T-cell (primary cell): Measurements from ENCODE around the gene FBXO22. TPM values are rescaled to one million over a fixed set of nuclear protein-coding genes. Genes with fewer than 3 reads are reported as not detected.

Source experiments
- ATAC-seq, 4 experiments: fragments of 200-7000 bp in 3 of 4; fragments of 150-1000 bp in 1 of 4; cut with Tn5 transposase; replicated peaks in 1 of 4; 1 replicate in 3 of 4; 2 replicates in 1 of 4; pipeline ENCODE4 v1.10.0; 2021; ENCODE audit warnings: moderate library complexity in 3 of 4, mild to moderate bottlenecking in 2 of 4, moderate number of reproducible peaks in 1 of 4
- CTCF ChIA-PET, 2 donors: fragments of 300-600 bp; sonication (Branson Sonifier 250); formaldehyde crosslinking; loops; one replicate each; lab custom pipeline; 2022; ENCODE audit warnings: antibody characterized with exemption in 2 of 2; lab: Charles Lee
- POLR2A ChIA-PET, 2 donors: fragments of 300-600 bp; sonication (Branson Sonifier 250); formaldehyde crosslinking; loops; one replicate each; lab custom pipeline; 2022; ENCODE audit warnings: antibody characterized with exemption in 2 of 2; lab: Charles Lee
- DNase-seq, 35 experiments: peaks; one replicate each; pipeline versions ENCODE4 v3.0.0 to v3.0.0-alpha.2; 2013 to 2023
- H3K27ac ChIP-seq: one replicate; pipeline ENCODE4 v1.5.1; 2013; ENCODE audit warnings: low read length
- H3K27me3 ChIP-seq, 2 experiments: replicated peaks in 1 of 2; 1 replicate in 1 of 2; 2 replicates in 1 of 2; pipeline versions ENCODE4 v1.6.1 to v1.7.0; 2013; ENCODE audit warnings: low read length in 1 of 2, mixed read lengths in 1 of 2; ENCODE audit not compliant: control insufficient read depth in 2 of 2, insufficient read depth in 2 of 2; ENCODE audit errors: extremely low read depth in 1 of 2
- H3K36me3 ChIP-seq, 2 donors: 1 replicate in 1 of 2; 2 replicates in 1 of 2; pipeline versions ENCODE4 v1.6.1 to v1.7.0; 2013; ENCODE audit warnings: low read length in 1 of 2; ENCODE audit not compliant: control insufficient read depth in 2 of 2, insufficient read depth in 1 of 2; ENCODE audit errors: extremely low read depth in 1 of 2
- H3K4me1 ChIP-seq, 2 experiments: 1 replicate in 1 of 2; 2 replicates in 1 of 2; pipeline versions ENCODE4 v1.6.1 to v1.7.0; 2013; ENCODE audit warnings: low read length in 2 of 2, mixed read lengths in 1 of 2; ENCODE audit not compliant: insufficient read depth in 2 of 2, control insufficient read depth in 1 of 2; ENCODE audit errors: extremely low read depth in 1 of 2
- H3K4me3 ChIP-seq, 2 donors: 1 replicate in 1 of 2; 2 replicates in 1 of 2; pipeline versions ENCODE4 v1.5.1 to v1.7.0; 2013; ENCODE audit warnings: mild to moderate bottlenecking in 2 of 2, low read length in 1 of 2, moderate library complexity in 1 of 2; ENCODE audit not compliant: control insufficient read depth in 1 of 2; ENCODE audit errors: extremely low read depth in 1 of 2
- H3K9me3 ChIP-seq: 2 replicates; pipeline ENCODE4 v1.7.0; 2013
- H3K27ac Mint-ChIP-seq, 2 donors: one replicate each; pipeline ENCODE4 v1.8.0; 2020 to 2021; ENCODE audit warnings: mild to moderate bottlenecking in 2 of 2, mixed read lengths in 2 of 2
- H3K27me3 Mint-ChIP-seq, 2 donors: one replicate each; pipeline ENCODE4 v1.8.0; 2021 to 2022; ENCODE audit warnings: mixed read lengths in 2 of 2
- H3K36me3 Mint-ChIP-seq: one replicate; pipeline ENCODE4 v1.8.0; 2021; ENCODE audit warnings: mixed read lengths
- H3K4me1 Mint-ChIP-seq, 3 donors: one replicate each; pipeline ENCODE4 v1.8.0; 2020 to 2022; ENCODE audit warnings: mixed read lengths in 3 of 3, mild to moderate bottlenecking in 1 of 3
- H3K4me3 Mint-ChIP-seq, 3 donors: one replicate each; pipeline ENCODE4 v1.8.0; 2020 to 2022; ENCODE audit warnings: mild to moderate bottlenecking in 3 of 3, mixed read lengths in 3 of 3, moderate library complexity in 3 of 3
- H3K9me3 Mint-ChIP-seq, 3 donors: one replicate each; pipeline ENCODE4 v1.8.0; 2020 to 2022; ENCODE audit warnings: mixed read lengths in 3 of 3
- WGBS: methylation state at CpG from one replicate; pipeline ENCODE4 v1.1.5; 2013; ENCODE audit warnings: missing lambda C conversion rate; ENCODE audit not compliant: insufficient coverage; 5-methylcytosine and 5-hydroxymethylcytosine counted together
- total RNA-seq, 35 experiments: library from RNA in 6 of 35; stranded (reverse) in 6 of 35; fragments of 120-200 nt in 1 of 35; gene quantifications; one replicate each; pipeline versions ENCODE4 v1.2.1 to v1.2.4 and lab custom pipeline; 2013 to 2026

Gene FBXO22
- total RNA-seq, 5 donors from 2014 or later (not counting 1 experiment from before 2014, with no cell fraction given) = 9.9 to 26.1 (median 23.7) TPM

DNA sequence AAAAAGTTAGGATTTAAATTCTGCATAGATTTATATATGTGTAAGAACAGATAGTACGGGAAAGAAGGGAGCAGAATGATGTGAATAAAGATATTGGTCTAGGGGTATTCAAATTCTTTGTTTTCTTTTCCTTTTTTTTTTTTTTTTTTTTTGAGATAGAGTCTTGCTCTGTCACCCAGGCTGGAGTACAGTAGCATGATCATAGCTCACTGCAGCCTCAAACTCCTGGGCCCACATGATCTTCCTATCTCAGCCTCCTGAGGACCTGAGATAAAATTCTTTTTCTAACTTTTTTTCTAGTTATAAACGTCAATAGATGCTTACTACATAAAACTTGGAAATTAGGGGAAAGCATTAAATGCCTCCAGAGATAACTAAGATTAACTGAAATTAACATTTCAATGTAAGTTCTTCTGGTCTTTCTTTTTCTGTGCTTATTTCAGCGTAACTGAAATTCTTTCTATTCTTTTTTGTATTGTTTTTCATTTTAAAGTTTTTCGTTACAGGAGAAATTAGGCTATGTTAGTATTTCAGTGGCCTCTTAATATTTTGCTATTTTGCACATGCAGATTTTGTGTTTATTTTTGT, 31.2 kb upstream of the FBXO22 start:
- H3K27ac Mint-ChIP-seq = no peak overlapping the region
- no peak overlapping the region for H3K4me3 ChIP-seq
- DNase-seq (no peak), ATAC-seq (no peak)
- H3K36me3 Mint-ChIP-seq = peaks cover 49% of the 10 kb centered on the region
- no peaks in the 10 kb centered on the region for H3K9me3 ChIP-seq
- ChIA-PET CTCF (no interaction called here), POLR2A (no interaction called here)
- no peaks in the 10 kb centered on the region for H3K27me3 ChIP-seq
- no CpG with 5 or more reads among the region's 4 CpGs for WGBS
- H3K27me3 Mint-ChIP-seq = no peaks in the 10 kb centered on the region
- H3K36me3 ChIP-seq = peaks cover 0 to 36% of the 10 kb centered on the region in 2 donors
- H3K4me1 Mint-ChIP-seq = peaks cover 8 to 14% (median 10%) of the 10 kb centered on the region in 3 donors
- no peak overlapping the region for H3K27ac ChIP-seq
- H3K9me3 Mint-ChIP-seq = no peaks in the 10 kb centered on the region
- no peak overlapping the region for H3K4me3 Mint-ChIP-seq
- H3K4me1 ChIP-seq = no peaks in the 10 kb centered on the region

DNA sequence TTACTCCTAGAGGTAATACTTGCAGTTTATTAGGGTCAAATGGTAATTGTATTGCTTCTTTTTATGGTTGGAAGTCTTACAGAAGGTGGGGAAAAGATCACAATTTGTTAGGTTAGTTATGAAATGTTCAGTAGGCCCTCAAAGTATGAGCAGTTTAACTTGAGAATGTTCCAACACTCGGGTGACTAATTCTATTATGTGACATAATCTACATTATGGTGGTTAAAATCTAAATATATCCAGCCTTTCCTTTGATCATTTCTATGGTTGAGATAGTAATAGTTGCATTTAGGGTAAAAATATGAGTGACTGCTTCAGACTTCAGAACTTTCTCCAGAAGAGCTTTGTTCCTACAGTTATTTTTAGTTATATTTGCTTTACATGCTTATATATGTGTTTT, 19.6 kb upstream of the FBXO22 start:
- no CpG with 5 or more reads among the region's 1 CpG for WGBS
- H3K9me3 Mint-ChIP-seq = no peaks in the 10 kb centered on the region
- Histone ChIP-seq H3K4me1 (no peaks in the 10 kb centered on the region), H3K4me3 (no peak overlapping the region), H3K9me3 (no peaks in the 10 kb centered on the region), H3K27me3 (no peaks in the 10 kb centered on the region), H3K36me3 (peaks cover 0 to 30% of the 10 kb centered on the region in 2 donors), H3K27ac (no peak overlapping the region)
- peaks cover 0 to 6% (median 0%) of the 10 kb centered on the region in 3 donors for H3K4me1 Mint-ChIP-seq
- POLR2A ChIA-PET = no interaction called here
- H3K4me3 Mint-ChIP-seq = no peak overlapping the region
- ATAC-seq (no peak), DNase-seq (no peak)
- H3K27ac Mint-ChIP-seq = peak overlapping the region in 1 of 2 donors; percentile 34
- CTCF ChIA-PET = interaction anchor here in 1 of 2 donors (0.5 kb wide), 1 partner anchor 56 kb away, joined by 3 read pairs; no protein-coding TSS in a partner anchor
- H3K36me3 Mint-ChIP-seq = peaks cover 49% of the 10 kb centered on the region
- H3K27me3 Mint-ChIP-seq = no peaks in the 10 kb centered on the region

DNA sequence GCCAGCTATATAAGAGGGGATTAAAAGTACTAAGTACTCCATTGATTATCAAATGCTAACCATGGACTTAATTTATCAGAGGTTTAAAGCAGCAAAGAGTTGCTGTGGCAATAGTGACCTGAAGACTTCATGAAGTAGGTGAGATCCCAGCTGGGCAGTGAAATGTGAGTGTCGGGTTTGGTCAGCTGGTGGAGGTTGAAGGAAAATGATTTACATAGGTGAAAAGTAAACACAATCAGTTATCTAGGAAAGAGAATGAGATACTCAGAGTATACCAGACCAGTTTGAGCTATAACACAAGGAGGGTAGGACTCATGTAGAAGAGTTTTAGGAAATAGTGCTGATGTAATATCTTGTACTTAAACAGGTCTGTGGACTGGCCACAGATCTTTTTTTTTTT, 16.5 kb upstream of the FBXO22 start:
- ATAC-seq (no peak), DNase-seq (no peak)
- no peak overlapping the region for H3K4me3 ChIP-seq
- Mint-ChIP-seq H3K9me3 (no peaks in the 10 kb centered on the region), H3K27me3 (no peaks in the 10 kb centered on the region), H3K36me3 (peaks cover 37% of the 10 kb centered on the region), H3K27ac (no peak overlapping the region), H3K4me3 (no peak overlapping the region), H3K4me1 (peaks cover 6 to 12% (median 12%) of the 10 kb centered on the region in 3 donors)
- 100% methylated on average over 1 of the region's 1 CpG for WGBS
- ChIA-PET CTCF (interaction anchor here in 1 of 2 donors (0.7 kb wide), 1 partner anchor 43 kb away, joined by 3 read pairs; no protein-coding TSS in a partner anchor), POLR2A (interaction anchor here in 1 of 2 donors (0.8 kb wide), 1 partner anchor 40 kb away, joined by 3 read pairs; no protein-coding TSS in a partner anchor)
- H3K9me3 ChIP-seq = no peaks in the 10 kb centered on the region
- H3K27ac ChIP-seq = no peak overlapping the region
- no peaks in the 10 kb centered on the region for H3K4me1 ChIP-seq
- H3K27me3 ChIP-seq = no peaks in the 10 kb centered on the region
- H3K36me3 ChIP-seq = peaks cover 0 to 26% of the 10 kb centered on the region in 2 donors

DNA sequence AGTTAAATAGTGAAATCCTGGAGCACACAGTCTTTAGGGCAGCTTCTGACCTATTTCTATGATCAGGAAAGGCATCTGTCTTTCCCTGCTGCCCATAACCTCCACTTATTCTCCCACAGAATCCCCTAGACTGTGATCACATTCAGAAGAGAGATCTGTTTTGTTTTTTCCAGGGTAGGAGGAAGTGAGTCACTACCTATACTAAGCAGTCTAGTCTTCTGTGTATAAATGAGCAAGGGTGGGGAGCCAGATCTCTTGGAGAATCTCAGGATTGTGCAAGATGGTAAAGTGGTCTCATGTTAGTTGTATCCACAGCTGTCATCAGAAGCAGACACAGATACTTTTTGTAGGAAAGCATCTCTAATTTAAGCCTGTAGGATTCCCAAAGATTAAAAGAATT, 11.8 kb upstream of the FBXO22 start:
- Mint-ChIP-seq H3K4me3 (no peak overlapping the region), H3K36me3 (peaks cover 29% of the 10 kb centered on the region), H3K4me1 (peaks cover 6 to 12% (median 12%) of the 10 kb centered on the region in 3 donors), H3K27me3 (no peaks in the 10 kb centered on the region), H3K9me3 (no peaks in the 10 kb centered on the region), H3K27ac (peak overlapping the region; percentile 47 to 77)
- peak in 1 of 4 experiments; percentile 37 for ATAC-seq
- Histone ChIP-seq H3K4me1 (no peaks in the 10 kb centered on the region), H3K27ac (no peak overlapping the region), H3K9me3 (no peaks in the 10 kb centered on the region), H3K27me3 (no peaks in the 10 kb centered on the region), H3K4me3 (no peak overlapping the region), H3K36me3 (peaks cover 5 to 14% of the 10 kb centered on the region in 2 donors)
- DNase-seq = no peak
- ChIA-PET POLR2A (interaction anchor here in 1 of 2 donors (0.8 kb wide), 1 partner anchor 82 kb away, joined by 3 read pairs; no protein-coding TSS in a partner anchor), CTCF (interaction anchor here in 1 of 2 donors (0.5 kb wide), 2 partner anchors 28 to 1092 kb away, joined by 3 read pairs; no protein-coding TSS in a partner anchor)

DNA sequence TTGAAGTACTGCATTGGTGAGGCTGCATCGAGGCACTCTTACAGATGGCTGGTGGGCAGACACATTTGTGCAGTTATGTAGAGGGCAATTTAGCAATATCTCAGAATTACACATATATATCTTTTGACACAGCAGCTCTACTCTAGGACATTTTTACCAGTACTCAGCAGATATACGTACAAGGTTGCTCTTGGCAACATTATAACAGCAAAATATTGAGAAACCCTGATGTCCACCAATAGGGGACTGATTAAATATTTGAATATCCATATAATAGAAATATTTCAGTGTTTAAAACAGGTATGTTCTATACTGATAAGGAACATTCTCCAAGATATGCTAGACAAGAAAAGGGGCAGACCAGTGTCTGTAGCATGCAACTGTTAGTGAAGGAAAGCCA, 7.9 kb upstream of the FBXO22 start:
- H3K4me1 Mint-ChIP-seq = peaks cover 2 to 14% (median 12%) of the 10 kb centered on the region in 3 donors
- DNase-seq (no peak), ATAC-seq (no peak)
- Histone ChIP-seq H3K36me3 (peaks cover 5 to 10% of the 10 kb centered on the region in 2 donors), H3K9me3 (no peaks in the 10 kb centered on the region), H3K27me3 (no peaks in the 10 kb centered on the region), H3K27ac (no peak overlapping the region), H3K4me3 (no peak overlapping the region), H3K4me1 (no peaks in the 10 kb centered on the region)
- H3K9me3 Mint-ChIP-seq = no peaks in the 10 kb centered on the region
- no CpG with 5 or more reads among the region's 2 CpGs for WGBS
- H3K27me3 Mint-ChIP-seq = no peaks in the 10 kb centered on the region
- ChIA-PET CTCF (no interaction called here), POLR2A (interaction anchor here in 1 of 2 donors (0.6 kb wide), 1 partner anchor 39 kb away, joined by 3 read pairs; no protein-coding TSS in a partner anchor)
- peaks cover 12% of the 10 kb centered on the region for H3K36me3 Mint-ChIP-seq
- H3K27ac Mint-ChIP-seq = peak overlapping the region in 1 of 2 donors; percentile 19
- no peak overlapping the region for H3K4me3 Mint-ChIP-seq

DNA sequence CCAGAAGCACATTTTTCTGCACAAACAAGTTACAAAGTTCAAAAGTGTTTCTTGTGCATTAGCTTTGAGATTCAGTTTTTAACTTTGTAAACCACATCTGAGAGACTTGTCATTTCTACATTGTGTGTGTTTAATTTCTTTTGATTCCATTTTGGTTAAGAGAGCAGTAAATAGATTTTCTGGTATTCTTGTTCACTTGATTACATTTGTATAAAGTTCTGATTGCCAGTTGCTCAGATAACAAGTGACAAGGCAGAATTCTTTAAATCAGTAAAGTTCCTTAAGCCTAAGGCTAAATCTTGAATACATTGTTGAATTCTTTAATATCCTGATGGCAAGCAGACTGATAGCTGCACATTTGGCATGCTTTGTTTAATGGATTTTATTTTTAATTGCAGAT, 3.1 kb upstream of the FBXO22 start:
- ATAC-seq = no peak
- peaks cover 0 to 10% of the 10 kb centered on the region in 2 donors for H3K36me3 ChIP-seq
- no peaks in the 10 kb centered on the region for H3K9me3 ChIP-seq
- H3K4me1 Mint-ChIP-seq = peaks cover 35 to 45% (median 44%) of the 10 kb centered on the region in 3 donors
- H3K4me3 Mint-ChIP-seq = peak overlapping the region in 2 of 3 donors; percentile 9 to 96
- no peaks in the 10 kb centered on the region for H3K9me3 Mint-ChIP-seq
- no peak for DNase-seq
- H3K27me3 ChIP-seq = no peaks in the 10 kb centered on the region
- H3K4me1 ChIP-seq = peaks cover 5 to 20% of the 10 kb centered on the region in 2 experiments
- H3K27me3 Mint-ChIP-seq = no peaks in the 10 kb centered on the region
- ChIA-PET CTCF (no interaction called here), POLR2A (no interaction called here)
- H3K27ac ChIP-seq = no peak overlapping the region
- peak overlapping the region; percentile 2 to 15 for H3K27ac Mint-ChIP-seq
- peaks cover 8% of the 10 kb centered on the region for H3K36me3 Mint-ChIP-seq
- no peak overlapping the region for H3K4me3 ChIP-seq
